ENCODE measurements around the gene PROK2.

Gene PROK2

GRCh38 chr3:71744738-71745137, 40.2 kb downstream of the PROK2 start:
- no peak overlapping the region for H3K27ac ChIP-seq
- TF ChIP-seq CTCF (conservative IDR thresholded peaks at IDR 0.05) = no peak

DNA sequence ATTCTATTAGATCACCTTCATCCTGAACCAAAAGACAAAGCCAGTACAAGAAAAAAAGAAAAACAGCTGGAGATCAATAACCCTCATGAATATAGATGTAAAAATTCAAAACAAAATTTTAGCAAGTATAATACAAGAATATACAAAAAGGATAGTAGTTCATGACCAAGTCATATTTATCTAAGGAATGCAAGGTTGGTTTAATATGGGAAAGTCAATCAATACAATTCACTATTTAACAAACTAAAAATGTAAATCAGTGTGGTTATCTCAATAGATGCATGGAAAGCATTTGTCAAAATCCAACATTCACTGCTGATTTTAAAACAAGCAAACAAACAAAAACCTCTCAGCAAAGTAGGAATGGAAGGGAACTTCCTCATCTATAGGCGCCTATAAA, 42.3 kb downstream of the PROK2 start:
- TF ChIP-seq CTCF (conservative IDR thresholded peaks at IDR 0.05) = no peak

DNA sequence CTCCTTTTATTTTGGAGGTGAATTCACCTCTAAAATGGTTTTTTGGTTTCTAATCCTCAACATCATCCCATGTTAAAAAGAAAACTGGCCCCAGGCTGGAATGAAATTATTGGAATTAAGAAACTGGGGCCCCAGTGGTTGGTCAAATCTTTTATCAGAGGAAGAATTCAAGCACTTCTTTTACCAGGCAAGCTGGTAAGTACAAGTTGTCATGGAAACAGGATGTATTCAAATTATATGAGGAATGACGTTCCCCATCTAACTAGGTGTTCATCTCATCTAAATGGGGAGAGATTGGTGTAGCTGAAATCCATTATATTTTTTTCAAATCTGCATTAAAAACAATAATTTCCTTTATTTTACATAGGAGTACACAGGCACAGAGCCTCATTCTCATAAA, 50.1 kb downstream of the PROK2 start:
- no peak for TF ChIP-seq CTCF (conservative IDR thresholded peaks at IDR 0.05)
- H3K27ac ChIP-seq = no peak overlapping the region

More for the DNA sequence above, 42.3 kb downstream of the PROK2 start:
- no peak overlapping the region for H3K27ac ChIP-seq

DNA sequence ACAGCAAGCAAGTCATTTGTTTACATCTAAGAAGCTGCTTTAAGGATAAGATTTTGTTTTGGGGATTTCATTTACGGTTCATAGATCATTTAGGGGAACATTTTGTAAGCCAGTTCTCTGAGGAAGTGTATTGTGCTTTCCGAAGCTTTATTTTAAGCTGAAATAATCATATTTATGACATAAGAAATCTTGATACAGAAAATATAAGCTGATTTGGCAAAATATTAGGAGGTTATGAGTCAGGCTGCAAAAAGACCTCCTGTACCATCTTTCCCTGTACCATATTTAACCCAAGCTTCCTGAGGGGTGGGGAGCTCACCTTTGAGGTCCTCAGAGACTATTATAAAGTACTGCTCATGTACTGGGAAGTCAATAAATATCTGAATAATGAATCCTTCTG, 51.6 kb downstream of the PROK2 start:
- H3K27ac ChIP-seq = no peak overlapping the region
- no peak for TF ChIP-seq CTCF (conservative IDR thresholded peaks at IDR 0.05)

GRCh38 chr3:71732637-71733036, 52.3 kb downstream of the PROK2 start:
- TF ChIP-seq CTCF (conservative IDR thresholded peaks at IDR 0.05) = no peak
- H3K27ac ChIP-seq = no peak overlapping the region

DNA sequence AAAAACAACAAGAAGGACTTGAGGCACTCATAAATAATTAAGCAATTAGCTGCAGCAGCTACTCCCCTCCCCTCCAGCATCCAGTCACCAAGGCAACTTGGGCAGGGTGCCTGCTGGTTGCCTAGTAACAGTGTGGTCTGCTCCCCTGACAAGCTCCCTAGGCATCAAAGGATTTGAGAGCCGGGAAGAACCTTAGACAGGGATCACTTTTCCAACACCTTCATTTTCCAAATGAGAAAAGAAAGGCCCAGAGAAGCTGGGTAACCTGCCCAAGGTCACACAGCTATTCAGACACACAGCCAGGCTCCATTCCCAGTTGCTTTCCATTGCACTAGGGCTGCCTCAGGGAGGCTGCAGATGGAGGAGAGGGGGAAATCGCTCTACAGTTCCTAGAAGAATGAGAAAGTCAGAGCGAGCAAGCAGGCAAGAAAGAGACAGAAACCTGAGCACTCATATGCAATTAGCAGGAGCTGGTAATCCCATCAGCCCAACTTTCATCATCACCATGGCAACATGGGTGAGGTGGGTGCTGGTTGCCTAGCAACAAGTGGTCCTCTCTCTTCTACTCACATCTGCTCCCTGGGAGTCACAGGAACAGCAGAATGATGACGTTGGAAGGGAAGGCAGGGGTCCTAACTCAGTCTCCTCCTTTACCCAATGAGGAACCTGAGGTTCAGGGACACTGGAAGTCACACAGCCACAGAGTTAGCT, 56.2 kb downstream of the PROK2 start:
- H3K27ac ChIP-seq = no peak overlapping the region
- no peak for TF ChIP-seq CTCF (conservative IDR thresholded peaks at IDR 0.05)

DNA sequence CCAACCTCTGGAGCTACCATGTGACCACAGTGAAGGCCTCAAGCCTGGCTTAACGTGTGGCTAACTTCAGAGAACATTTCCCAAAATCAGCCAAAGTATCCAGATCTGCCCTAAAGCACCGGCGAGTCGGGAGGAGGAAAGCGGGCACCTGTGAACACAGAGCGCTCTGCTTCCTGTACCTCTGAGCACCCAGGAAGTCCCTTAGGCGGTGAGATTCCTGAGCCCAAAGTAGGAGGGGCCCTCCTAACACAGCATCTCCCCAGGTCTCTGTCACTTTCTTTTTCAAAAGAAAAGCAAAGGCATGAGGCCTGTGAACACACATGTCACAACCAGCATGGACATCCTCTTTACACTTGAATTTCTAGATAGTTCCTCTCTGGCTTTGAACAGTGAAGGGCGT, 58.8 kb downstream of the PROK2 start:
- TF ChIP-seq CTCF (conservative IDR thresholded peaks at IDR 0.05) = no peak
- H3K27ac ChIP-seq = no peak overlapping the region
